ENCODE results near the gene MAST1.
A peak's percentile ranks its signal among the peaks of the same experiment; 100 is the strongest.

MAST1 gene

GRCh38 chr19:12872941-12873890, 34.9 kb downstream of the MAST1 start:
- TF ChIP-seq JUND (IDR thresholded peaks at IDR 0.05; ENCODE audit: low read depth) = no peak
- in situ Hi-C loops (cut with HindIII; ENCODE audit: low pct_unique_long_range_greater_than_20kb, low sequenced_read_pairs) = no loop called here
- DNase-seq (ENCODE audit: low read depth in 1 of 2, low spot score in 1 of 2) = peak; percentile 35 to 96

- no peak for TF ChIP-seq JUND (IDR thresholded peaks at IDR 0.05; ENCODE audit: low read depth)
- in situ Hi-C loops (cut with HindIII; ENCODE audit: low pct_unique_long_range_greater_than_20kb, low sequenced_read_pairs) = no loop called here
- no peak for DNase-seq (ENCODE audit: low read depth in 1 of 2, low spot score in 1 of 2)
Measured at GRCh38 chr19:12873891-12874745, 35.8 kb downstream of the MAST1 start.

GRCh38 chr19:12875086-12875485, 36.8 kb downstream of the MAST1 start:
- no peak for TF ChIP-seq JUND (IDR thresholded peaks at IDR 0.05; ENCODE audit: low read depth)
- DNase-seq (ENCODE audit: low read depth in 1 of 2, low spot score in 1 of 2) = no peak
- in situ Hi-C loops (cut with HindIII; ENCODE audit: low pct_unique_long_range_greater_than_20kb, low sequenced_read_pairs) = no loop called here

DNA sequence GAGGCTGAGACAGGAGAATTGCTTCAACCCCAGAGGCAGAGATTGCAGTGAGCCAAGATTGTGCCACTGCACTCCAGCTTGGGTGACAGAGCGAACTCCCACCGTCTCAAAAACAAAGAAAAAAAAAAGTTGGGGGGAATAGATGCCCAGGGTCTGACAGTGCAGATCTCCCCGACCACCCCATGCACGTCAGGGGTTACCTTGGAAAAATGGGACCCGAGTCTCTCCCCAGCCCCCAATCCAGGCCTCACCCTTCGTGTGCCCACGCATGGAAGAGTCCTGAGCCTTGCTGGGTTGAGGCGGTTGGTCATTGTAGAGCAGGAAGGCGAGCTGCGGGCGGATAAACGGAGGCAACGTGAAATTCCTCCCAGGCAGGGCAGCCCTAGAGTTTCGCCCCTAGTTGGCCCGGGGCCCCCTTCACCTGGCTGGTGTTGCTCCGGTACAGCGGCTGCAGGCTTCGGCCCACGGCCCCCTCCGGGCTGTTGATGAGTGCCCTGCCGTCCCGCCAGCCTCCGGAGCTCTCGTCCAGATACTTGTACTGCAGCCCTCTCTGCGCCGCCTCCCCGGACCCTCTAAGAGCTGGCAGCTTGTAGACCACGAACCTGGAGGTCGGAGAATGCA, 42.3 kb downstream of the MAST1 start:
- in situ Hi-C loops (cut with HindIII; ENCODE audit: low pct_unique_long_range_greater_than_20kb, low sequenced_read_pairs) = no loop called here
- TF ChIP-seq JUND (IDR thresholded peaks at IDR 0.05; ENCODE audit: low read depth) = no peak
- DNase-seq (ENCODE audit: low read depth in 1 of 2, low spot score in 1 of 2) = peak; percentile 55 to 62

DNA sequence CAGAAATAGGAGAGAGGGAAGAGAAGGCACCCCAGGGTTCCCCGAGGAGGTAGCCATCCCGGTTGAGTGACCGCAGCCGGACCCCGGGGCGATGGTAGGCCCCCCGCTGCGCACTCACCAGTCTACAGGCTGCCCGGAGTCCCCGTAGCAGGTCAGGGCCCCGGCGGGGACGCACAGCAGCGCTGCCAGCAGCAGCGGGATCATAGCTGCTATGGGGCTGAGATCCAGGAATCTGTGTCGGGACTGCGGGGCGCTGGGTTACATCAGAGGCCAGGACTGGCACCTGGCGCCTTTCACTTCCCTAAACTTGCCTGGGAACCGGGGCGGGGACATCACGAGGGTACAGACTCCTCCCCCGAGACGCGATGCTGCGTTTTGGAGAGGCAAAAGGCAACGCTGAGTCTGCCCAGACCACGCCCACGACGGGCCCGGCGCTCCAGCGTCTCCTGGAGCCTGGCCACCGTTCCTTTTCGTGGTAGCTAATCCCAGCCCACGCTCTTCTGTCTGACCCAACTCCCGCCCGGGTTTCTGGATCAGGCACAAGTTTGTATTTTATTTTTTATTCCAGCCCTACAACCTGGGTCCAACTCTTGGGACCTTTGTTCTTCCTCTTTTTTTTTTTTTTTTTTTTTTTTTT, 43.0 kb downstream of the MAST1 start, which contains the start of gene DNASE2:
TSS of gene DNASE2 (minus strand) at position 278 of the 637 bp plus-strand sequence. CDS start at position 204, 74 bp downstream.
- no peak for TF ChIP-seq JUND (IDR thresholded peaks at IDR 0.05; ENCODE audit: low read depth)
- in situ Hi-C loops (cut with HindIII; ENCODE audit: low pct_unique_long_range_greater_than_20kb, low sequenced_read_pairs) = no loop called here
- DNase-seq (ENCODE audit: low read depth in 1 of 2, low spot score in 1 of 2) = peak; percentile 93 to 97

DNA sequence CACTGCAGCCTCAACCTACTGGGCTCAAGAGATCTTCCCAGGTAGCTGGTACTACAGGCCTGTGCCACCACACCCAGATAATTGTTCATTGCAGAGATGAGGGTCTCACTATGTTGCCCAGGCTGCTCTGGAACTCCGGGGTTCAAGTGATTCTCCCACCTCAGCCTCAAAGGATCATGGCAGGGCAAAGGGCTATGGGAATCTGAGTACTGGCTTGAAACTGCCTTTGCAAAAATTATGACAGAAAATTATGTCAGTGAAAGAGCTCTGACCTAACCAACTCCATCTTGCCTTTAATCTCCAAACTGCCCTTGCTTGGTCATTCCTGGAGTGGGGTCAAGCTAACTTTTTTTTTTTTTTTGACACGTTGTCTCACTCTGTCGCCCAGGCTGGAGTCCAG, 44.3 kb downstream of the MAST1 start:
- in situ Hi-C loops (cut with HindIII; ENCODE audit: low pct_unique_long_range_greater_than_20kb, low sequenced_read_pairs) = no loop called here

DNA sequence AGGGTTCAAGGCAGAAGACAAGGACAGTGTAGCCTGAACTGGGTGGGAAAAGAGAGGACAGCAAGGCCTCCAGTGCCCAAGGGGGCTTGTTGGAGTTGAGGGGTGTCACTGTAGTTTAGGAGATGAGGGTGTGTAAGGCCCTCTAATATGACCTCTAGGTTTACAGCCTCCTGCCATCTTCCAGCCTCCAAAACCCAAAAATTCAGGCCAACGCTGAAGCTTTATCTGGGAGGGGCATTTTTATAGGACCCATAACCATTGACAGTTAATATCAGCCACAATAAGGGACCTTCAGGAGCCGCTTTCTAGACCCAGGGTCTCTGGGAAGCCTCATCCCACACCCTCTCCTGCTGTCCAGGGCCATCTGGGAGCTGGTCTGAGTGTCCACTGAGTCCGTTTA, 45.9 kb downstream of the MAST1 start:
- in situ Hi-C loops (cut with HindIII; ENCODE audit: low pct_unique_long_range_greater_than_20kb, low sequenced_read_pairs) = no loop called here
- no peak for DNase-seq (ENCODE audit: low read depth in 1 of 2, low spot score in 1 of 2)
- TF ChIP-seq JUND (IDR thresholded peaks at IDR 0.05; ENCODE audit: low read depth) = no peak

More for the DNA sequence above, 44.3 kb downstream of the MAST1 start:
- DNase-seq (ENCODE audit: low read depth in 1 of 2, low spot score in 1 of 2) = no peak
- TF ChIP-seq JUND (IDR thresholded peaks at IDR 0.05; ENCODE audit: low read depth) = no peak

DNA sequence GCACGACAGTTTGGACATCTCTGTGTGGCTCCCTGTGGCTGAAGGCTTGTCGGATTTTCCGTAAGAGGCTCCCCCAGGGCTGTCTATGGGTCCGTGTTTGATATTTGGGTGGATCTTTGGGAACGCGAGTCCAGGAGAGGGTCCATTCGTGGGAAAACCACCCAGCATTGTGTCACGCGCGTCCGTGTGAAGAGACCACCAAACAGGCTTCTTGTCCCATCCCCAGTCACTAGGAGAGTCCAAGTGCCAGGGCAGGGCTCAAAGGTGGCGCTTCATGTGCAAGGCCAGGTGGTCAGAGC, 46.3 kb downstream of the MAST1 start:
- TF ChIP-seq JUND (IDR thresholded peaks at IDR 0.05; ENCODE audit: low read depth) = no peak
- no peak for DNase-seq (ENCODE audit: low read depth in 1 of 2, low spot score in 1 of 2)
- in situ Hi-C loops (cut with HindIII; ENCODE audit: low pct_unique_long_range_greater_than_20kb, low sequenced_read_pairs) = no loop called here

DNA sequence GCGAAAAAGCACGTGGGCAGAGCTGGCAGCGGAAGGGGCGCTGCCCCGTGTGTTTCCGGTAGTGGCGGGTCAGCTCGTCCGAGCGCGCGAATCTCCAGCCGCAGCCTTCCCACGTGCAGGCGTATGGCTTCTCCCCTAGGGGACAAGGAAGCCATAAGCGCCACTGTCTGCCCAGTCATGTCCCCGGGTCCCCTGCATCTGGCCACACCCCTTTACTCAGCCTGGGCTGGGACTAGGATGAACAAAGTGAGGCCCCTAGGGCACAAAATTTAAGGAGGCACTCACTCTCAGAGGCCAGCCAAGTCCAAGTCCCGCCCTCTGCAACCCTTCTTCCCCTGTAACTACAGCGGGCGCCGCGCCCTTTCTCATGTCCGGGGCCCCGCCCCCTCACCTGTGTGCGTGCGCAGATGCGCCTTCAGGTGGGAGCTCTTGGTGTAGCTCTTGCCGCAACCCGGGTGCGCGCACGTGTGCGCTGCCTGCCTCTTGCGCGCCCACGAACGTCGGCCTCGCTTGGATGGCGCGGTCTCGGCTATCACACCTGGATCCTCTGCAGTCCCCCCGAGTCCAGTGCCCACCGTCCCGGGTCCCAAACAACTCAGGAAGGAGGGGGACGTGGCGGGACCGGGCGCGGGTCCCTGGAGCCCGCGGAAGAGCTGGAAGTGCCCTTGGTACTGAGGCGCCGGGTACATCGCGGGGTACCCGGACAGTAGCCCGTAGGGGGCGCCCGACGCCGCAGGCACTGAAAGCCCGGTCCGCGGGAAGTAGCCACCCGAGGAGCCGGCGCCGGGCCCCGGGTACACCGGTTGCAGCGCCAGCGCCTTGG, 46.8 kb downstream of the MAST1 start:
- peak; percentile 94 to 99 for DNase-seq (ENCODE audit: low read depth in 1 of 2, low spot score in 1 of 2)
- TF ChIP-seq JUND (IDR thresholded peaks at IDR 0.05; ENCODE audit: low read depth) = no peak
- in situ Hi-C loops (cut with HindIII; ENCODE audit: low pct_unique_long_range_greater_than_20kb, low sequenced_read_pairs) = no loop called here

DNA sequence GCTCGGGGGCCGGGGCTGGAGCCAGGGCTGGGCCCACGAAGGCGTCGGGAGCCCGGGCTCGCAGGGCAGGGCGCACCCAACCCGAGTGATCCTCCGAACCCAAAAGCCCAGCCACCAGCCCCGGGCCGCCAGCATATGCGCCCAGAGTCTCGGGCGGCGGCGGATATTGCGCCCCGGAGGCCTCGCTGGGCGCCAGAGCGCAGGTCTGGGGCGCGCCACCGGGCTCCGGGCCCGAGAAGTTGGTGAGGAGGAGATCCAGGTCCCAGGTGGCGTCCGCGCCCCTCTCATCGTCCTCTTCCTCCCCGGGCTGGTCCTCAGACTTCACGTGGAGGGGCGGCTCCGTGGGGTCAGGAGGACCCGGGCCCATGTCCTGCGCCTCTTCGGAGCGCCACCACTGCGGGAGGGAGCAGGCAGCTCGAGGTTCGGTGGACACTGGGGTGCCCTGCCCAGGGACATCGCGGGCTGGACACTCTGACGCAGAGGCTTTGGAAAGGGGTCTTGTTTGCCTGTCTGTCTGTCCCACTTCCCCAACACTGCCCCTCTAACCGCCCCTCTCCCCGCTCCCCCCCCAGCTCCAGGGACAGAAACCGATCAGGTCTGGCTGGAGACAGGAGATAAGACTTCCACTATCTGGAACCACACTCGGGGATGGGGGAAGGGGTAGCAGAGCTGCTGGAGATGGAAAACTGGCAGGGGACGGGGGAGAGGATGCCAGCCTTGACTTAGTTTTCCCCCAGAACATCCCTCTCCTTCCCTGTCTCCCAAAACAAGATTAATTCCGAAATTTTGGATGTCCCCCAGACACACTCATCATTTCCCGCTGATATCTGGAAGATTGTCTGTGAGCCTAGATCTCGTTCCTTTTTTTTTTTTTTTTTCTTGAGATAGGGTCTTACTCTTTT, 47.7 kb downstream of the MAST1 start:
- in situ Hi-C loops (cut with HindIII; ENCODE audit: low pct_unique_long_range_greater_than_20kb, low sequenced_read_pairs) = no loop called here
- TF ChIP-seq JUND (IDR thresholded peaks at IDR 0.05; ENCODE audit: low read depth) = no peak
- DNase-seq (ENCODE audit: low read depth in 1 of 2, low spot score in 1 of 2) = no peak

GRCh38 chr19:12886651-12886968, 48.3 kb downstream of the MAST1 start:
- no peak for TF ChIP-seq JUND (IDR thresholded peaks at IDR 0.05; ENCODE audit: low read depth)
- in situ Hi-C loops (cut with HindIII; ENCODE audit: low pct_unique_long_range_greater_than_20kb, low sequenced_read_pairs) = no loop called here
- DNase-seq (ENCODE audit: low read depth in 1 of 2, low spot score in 1 of 2) = no peak
